Activated T-helper 1 cell treated with Interleukin-2 at 50 U/mL for 16 hours (primary cell): ENCODE measurements around the gene AJAP1.

Experiments
- DNase-seq: peaks from one replicate; pipeline ENCODE4 v3.0.0-alpha.2; 2020; ENCODE audit warnings: low read depth

The AJAP1 gene

GRCh38 chr1:4631321-4631720 is 23.1 kb upstream of the AJAP1 start:
- no peak for DNase-seq

DNA sequence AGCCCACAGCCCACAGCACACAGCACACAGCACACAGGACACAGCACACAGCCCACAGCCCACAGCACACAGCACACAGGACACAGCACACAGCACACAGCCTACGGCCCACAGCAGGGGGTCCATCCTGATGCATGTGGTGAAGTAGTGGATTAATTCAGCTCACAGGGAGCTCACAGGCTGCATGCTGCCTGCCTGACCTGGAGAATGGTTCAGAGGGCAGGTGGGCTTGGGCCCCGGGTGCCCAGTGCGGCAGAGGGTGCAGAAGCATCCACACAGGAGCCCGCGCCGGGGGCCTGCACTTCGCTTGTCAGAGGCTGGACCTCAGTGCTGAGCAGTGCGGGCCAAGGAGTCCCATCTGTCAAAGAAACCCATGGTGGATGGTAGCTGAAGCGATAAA is 21.1 kb upstream of the AJAP1 start:
- no peak for DNase-seq

- no peak for DNase-seq
Measured at GRCh38 chr1:4634156-4634792, 20.1 kb upstream of the AJAP1 start.

DNA sequence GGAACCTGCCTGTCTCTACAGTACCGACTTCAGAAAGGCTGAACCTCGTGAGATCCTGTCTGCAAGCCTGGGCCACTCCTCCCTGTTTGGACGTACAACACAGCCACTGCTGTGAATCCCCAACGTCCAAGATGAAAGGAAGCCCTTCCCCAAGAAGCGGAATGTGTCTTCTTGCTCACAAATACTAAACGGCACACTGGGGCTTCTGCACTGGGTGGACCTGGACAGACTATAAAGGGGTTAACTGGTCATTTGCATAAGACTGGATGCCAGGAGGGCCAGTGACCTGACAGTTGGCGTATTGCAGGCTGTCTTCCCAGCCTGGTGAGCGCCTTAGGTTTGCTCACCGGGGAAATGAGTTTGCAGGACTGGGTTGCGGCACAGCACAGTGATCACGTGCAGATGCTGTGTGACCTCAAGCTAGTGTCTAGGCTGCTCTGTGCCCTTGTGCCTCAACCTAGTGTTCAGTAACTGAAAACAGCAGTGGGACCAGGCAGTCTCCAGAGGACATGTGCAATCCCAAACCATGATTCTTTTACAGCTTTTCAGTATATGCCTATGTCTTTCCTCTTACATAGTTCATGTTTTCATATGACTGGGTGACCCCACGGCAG is 19.5 kb upstream of the AJAP1 start:
- DNase-seq, result no peak

GRCh38 chr1:4636186-4636585 is 18.2 kb upstream of the AJAP1 start:
- no peak for DNase-seq

DNA sequence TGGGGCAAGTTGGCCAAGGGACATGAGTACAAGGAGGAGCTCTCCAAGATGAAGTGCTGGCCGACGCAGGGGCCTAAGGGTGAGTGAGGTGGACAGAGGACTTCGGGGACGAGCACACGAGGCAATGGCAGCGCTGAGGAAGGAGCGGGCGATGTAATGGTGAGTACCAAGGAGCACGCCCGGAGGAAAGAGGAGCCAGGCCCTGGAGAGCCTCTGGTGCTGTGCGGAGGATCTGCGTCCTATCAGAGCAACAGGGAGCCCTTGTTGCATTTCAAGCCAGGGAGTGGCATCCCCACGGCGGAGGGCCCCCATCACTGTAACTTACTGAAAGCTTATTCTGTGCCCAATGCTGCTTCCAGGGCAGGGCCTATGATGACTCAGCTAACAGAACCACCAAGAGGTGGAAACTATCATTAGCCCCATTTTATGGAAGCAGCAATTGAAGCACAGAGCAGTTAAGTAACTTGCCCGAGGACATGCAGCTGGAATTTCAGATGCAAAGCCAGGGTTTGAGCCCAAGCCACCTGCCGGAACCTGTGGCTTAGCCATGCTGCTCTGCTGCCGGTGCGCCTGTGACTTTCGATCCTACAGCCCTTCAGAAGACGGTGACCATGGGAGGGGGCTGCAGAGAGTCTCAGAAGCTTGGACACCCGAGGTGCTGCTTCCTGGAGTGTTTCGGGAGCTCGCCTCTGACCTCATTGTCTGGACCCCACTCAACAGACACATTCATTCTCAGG is 17.6 kb upstream of the AJAP1 start:
- no peak for DNase-seq

DNA sequence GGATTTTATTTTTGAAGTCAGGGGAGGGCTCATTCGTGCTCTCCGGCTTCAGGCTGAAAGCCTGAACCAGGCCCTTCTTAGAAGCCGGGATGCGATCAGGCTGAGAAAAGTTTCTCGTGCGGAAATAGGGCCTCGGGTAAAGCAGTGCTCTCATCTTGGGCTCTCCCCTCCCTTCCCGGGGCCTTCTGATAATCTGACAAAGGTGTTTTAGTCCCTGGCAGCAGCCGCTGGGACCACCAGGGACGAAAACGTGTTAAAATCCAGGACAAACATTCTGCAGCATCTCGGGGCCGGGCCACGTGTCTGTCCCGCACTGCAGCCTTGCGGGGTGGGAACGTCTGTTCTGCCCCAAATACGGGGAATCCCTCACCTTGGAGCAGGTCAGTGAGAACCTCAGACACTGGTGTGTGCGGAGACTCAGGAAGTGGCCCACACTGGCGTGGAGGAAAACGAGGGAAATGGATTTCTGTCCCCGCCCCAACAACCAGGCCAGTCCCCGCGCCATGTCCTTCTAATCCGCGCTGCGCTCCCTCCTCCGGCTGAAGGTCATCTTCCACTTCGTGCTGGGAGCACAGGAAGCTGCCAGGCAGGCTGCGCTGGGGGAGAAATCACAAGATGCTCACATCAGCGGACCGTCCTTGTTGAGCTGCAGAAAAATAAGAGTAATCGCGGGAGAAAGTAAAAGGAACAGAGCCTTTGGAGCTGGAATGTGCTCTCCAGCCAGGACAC is 16.6 kb upstream of the AJAP1 start:
- no peak for DNase-seq

DNA sequence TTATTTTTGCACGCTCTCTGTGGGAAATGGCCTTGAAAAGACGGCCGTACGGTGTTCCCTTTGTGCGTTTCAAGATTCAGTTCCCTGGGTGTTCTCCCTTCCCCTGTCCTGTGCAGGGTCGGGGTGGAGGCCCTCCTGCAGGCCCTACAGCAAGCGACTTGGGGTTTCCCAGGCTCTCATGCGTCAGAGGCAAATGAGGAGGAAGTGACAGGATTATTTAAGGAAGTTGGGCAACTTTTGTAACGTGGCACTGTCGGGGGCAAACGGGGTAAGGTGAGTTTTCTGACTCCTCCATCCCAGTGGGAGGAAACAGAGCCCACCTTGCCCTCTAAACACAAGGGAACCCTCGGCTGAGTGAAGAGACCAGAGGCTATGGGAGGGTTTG is 16.1 kb upstream of the AJAP1 start:
- no peak for DNase-seq

DNA sequence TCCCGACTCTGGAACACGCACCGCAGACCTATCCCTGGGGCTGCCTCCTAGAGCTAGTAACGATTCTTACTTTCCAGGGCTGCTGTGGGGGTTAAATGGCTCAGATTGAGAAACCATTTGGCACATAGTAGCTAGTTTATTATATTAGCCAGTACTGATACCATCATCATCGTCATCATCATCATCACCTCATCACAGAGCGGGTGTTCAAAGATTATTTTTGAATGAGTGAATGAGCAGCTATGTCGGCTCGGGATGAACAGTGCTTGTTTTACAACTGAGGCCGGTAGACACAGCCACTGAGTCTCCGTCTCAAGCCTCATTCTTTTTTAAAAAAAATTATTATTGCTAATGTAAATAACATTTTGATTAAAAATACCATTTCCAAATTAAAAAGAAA is 13.5 kb upstream of the AJAP1 start:
- no peak for DNase-seq

DNA sequence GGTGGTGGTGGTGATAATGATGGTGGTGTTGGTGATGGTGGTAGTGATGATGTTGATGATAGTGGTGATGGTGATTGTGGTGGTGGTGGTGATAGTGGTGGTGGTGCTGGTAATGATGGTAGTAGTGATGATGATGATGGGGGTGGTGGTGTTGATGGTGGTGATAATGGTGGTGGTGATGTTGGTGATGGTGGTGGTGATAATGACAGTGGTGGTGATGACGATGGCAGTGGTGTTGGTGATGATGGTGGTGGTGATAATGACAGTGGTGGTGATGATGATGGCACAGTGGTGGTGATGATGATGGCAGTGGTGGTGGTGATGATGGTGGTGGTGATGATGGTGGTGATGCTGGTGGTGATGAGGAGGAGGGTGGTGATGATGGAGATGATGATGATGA is 7.0 kb upstream of the AJAP1 start:
- DNase-seq, result no peak

- DNase-seq, result no peak
Measured at GRCh38 chr1:4648657-4649056, 5.8 kb upstream of the AJAP1 start.

DNA sequence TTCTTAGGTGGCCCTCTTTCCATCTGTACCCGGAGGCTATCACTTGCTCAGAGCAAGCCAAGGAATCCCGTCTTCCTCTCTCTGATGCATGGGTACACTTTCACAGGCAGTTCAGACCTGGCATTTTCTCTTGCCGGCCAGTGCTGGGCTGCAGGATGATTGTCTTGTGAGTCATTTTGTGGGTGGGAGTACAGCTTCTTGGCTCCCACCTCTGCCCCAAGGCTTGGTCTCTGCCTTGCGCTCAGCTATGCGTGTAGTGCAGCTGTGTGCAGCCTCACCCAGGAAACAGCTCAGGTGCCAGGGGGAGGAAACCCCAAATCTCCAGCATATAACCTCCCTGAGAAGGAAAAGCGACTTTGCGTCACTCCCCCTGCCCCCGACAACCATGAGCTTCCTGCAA is 3.9 kb upstream of the AJAP1 start:
- no peak for DNase-seq

DNA sequence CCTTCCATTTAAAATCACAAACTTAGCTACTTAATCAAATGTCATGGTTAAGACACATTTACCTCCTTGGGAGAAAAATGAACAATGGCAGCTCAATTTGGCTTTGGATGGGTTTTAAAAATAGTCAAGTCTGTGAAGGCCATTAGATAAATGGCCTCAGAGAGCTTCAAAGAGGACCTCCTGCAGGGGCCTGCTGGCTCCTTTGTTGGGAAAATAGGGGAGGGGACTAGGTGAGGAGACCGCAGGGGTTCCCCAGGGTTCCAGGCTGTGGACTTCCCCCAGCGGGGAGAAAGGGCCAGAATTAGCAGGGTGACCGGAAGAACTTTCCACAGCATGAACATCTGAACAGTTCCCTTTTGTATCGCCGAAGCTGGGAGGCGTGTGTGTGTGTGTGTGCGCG is 3.4 kb upstream of the AJAP1 start:
- no peak for DNase-seq

DNA sequence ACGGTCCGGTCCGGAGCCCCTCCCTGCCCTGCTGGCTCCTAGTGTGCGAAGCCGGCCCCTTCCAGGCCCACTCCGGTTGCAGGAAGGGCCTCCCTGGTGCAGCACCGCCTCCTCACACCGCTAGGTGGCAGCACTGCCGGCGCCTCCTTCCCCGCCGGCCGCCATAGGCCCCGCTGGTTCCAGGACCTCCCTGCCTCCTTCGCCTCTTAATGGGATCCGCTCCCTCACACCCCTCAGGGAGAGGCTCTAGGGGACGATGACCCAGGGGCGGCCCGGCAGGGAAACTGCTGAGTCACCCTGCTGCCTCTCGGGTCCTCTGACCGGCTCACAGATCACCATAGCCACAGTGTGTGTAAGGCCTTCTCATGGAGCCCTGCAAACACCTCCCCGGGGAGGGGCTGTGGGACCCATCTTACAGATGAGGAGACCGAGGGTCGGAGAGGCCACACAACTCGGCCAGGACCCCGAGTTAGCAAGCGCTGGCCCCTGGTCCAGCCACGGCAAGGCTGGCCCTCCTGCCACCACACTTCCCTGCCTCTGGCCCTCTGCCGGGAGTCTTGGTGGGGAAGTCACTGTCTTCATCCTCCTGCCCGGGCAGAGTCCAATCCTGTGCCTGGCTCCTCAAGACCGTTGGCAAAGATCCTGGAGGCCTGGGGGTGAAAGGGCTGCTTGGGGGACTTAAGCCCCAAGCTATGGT is 1.6 kb upstream of the AJAP1 start:
- peak; percentile 22 for DNase-seq

- no peak for DNase-seq
Measured at GRCh38 chr1:4653328-4653660, 1.1 kb upstream of the AJAP1 start.

GRCh38 chr1:4654764-4655673 is 610 bp downstream of the AJAP1 start:
- DNase-seq, result no peak

- no peak for DNase-seq
Measured at GRCh38 chr1:4655674-4656532, 1.5 kb downstream of the AJAP1 start.

GRCh38 chr1:4656533-4657140 is 2.2 kb downstream of the AJAP1 start:
- no peak for DNase-seq

DNA sequence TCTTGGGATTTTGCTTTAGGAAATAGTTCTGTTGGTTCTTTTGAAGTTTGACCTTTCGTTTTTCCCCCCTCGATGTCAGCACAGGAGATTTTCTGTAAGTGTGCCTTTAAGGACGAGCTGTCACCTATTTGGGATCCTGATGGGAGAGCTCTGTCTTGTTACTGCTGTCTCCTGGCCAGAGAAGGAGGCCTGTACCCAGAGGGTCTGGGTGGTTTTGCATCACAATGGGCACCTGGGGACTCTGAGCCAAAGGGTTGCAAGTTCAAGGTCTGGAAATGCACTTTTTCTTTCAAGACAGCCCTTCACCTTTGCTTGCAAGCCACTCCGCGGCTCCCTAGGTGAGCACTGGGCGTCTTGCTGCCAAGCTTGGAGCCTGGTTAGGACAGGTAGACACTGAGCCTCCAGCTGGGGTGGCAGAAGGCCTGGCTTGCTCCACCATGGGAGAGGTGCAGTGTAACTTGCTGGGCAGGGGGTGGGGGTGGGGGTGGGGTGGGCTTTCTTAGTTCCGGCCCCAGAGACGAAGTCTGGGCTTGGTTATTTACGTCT is 2.9 kb downstream of the AJAP1 start:
- DNase-seq, result no peak
